Measurements from ENCODE around the gene ZNF397.

ZNF397 gene

DNA sequence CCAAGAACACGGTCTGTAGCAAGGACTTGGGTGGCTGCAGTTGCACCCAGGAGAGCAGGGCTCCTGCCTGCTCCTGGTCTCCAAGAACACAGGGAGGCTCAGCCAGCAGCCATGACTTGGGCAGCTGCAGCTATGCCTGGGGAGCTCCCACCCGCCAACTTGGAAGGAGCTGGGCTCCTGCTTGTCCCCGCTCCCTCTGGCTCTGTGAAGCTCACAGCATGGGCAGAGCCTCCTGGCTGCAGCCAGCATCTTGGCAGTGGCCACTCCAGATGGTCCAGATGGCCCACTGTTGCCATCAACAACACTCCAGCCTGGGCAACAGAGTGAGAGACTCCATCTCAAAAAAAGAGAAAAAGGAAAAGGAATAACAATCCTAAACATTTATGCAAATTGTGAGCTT, 44.0 kb downstream of the ZNF397 start:
- TF ChIP-seq, protein P1, sequence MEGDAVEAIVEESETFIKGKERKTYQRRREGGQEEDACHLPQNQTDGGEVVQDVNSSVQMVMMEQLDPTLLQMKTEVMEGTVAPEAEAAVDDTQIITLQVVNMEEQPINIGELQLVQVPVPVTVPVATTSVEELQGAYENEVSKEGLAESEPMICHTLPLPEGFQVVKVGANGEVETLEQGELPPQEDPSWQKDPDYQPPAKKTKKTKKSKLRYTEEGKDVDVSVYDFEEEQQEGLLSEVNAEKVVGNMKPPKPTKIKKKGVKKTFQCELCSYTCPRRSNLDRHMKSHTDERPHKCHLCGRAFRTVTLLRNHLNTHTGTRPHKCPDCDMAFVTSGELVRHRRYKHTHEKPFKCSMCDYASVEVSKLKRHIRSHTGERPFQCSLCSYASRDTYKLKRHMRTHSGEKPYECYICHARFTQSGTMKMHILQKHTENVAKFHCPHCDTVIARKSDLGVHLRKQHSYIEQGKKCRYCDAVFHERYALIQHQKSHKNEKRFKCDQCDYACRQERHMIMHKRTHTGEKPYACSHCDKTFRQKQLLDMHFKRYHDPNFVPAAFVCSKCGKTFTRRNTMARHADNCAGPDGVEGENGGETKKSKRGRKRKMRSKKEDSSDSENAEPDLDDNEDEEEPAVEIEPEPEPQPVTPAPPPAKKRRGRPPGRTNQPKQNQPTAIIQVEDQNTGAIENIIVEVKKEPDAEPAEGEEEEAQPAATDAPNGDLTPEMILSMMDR (IDR thresholded peaks at IDR 0.05): no peak

DNA sequence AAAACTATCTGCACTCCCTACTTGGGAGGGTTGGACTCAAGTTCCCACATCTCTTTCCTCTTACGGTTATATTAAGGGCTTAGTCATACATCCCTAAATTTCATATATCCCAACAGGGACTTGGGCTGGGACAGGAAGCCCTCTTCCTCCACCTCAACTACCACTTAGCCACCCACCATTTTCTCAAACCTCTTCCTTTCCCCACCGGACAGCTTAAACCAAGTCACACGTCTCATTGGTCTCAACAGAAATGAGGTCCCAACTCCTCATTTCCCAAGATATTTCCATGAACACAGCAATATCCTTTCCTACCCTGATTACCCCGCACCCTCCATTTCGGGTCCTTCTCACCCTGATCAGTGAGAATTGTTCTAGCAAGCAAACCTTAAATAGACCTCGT, 48.5 kb downstream of the ZNF397 start:
- TF ChIP-seq, protein P1 (IDR thresholded peaks at IDR 0.05): no peak

DNA sequence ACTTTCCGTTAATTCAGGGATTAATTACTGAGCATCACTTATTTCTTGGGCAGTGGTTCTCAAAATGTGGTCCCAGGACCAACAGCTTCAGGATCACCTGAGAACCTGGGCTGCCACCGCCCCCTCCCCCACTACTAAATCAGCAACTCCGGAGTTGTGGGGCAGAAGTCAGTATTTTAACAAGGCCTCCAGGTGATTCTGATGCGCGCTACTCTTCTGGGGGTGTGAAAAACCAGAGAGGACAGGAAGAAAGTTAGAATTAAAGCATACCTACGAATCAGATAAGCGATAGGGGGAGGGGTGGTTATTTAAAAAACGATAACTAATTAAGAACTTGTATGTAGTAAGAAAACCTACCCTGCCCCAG, 48.9 kb downstream of the ZNF397 start:
- TF ChIP-seq, protein P1 (IDR thresholded peaks at IDR 0.05): no peak

DNA sequence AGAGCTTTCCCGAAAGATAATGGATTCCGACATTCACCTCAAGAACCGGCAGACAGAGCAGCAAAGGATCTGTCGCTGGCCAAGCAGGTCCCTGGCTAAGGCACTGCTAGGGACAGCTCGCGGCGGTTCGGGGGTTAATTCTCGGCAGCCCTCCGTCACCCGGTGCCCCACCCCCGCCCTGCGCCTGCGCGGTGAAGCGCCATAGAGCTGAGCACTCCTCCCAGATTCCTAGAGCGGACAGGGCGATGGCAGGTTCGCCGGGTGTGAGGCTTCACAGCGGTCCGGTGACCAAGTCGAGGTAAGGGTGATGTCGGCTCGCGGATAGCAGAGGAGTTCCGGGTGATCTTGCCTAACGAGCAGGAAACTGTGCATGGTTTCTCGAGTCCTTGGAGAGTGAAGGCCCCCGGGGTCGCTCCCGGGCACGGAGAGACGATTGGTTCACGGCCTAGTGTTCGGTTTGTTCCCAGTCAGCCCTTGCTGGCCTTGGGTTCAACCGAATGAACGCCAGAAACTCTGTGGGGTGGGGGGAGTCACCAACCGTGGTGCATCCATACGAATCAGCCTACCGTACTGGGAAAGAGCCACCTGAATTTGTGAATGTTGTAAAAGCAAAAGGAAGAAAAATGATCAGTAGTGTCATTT, 49.4 kb downstream of the ZNF397 start, which contains the start of gene ZSCAN30:
ZSCAN30 (minus strand) TSS at position 136 of the 642 bp plus-strand sequence. CDS start 25,877 bp downstream, outside the sequence.
- TF ChIP-seq, protein P1 (IDR thresholded peaks at IDR 0.05): no peak

DNA sequence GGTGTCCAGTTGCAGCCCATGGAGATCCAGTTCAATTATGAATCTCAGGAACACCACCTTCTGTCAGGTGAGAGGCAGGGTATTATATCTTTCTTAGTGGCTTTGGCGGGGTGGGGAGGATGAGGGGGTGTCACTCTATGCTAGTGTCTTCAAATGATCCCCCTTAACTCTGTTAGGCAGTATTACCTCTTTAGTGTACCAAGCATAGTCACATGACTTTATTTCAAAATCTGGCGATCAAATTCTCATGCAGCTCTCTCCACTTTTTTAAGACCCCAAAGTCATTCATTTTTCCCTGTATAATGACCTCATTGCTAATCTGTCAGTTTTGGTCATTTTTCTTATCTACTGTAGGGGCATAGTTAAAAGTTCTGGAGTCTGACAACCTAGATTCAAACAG, 50.3 kb downstream of the ZNF397 start:
- TF ChIP-seq, protein P1 (IDR thresholded peaks at IDR 0.05): no peak

DNA sequence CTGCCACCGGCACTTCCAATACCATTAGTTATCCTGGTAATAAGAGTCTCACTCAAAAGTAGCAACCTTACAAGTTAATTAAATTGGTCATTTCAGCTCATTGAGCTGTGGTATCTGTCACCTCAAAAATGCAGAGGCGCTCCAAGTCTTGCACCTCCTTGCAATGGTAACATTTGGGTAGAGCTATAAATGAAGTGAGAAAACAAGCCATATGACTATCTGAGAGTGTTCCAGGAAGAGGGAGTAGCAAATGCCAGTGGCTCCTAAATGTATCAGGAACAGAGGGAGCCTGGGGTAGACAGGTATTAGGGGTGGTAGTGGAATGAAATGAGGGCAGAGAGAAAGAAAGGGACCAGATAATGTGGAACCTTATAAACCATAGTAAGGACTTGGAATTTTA, 55.2 kb downstream of the ZNF397 start:
- TF ChIP-seq, protein P1 (IDR thresholded peaks at IDR 0.05): no peak

DNA sequence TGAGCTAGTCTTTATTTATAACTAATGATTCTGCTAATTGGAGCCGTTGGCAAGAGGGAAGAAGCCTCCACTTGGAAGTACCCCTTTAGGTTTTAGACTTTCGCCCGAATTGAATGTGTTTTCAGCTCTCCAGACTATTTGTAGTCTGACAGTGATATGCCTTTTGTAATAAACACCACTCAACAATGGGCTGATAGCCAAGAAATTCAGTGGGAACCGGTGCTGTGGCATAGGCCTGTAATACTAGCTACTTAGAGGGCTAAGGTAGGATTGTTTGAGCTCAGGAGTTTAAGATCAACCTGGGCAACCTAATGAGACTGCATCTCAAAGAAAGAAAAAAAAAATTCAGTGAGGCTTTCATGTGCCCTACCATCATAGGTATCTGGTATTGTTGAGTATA, 62.8 kb downstream of the ZNF397 start:
- TF ChIP-seq, protein P1 (IDR thresholded peaks at IDR 0.05): no peak

All from LNCAP (cell line).